HG02870 (cell line): Measurements from ENCODE around the gene RBM26.

Source experiments
- ATAC-seq: cut with Tn5 transposase; IDR thresholded peaks from one replicate; pipeline ENCODE4 v1.9.1; 2021; ENCODE audit warnings: mild to moderate bottlenecking, moderate library complexity; ENCODE audit not compliant: unreplicated experiment

The RBM26 gene

GRCh38 chr13:79427265-79427664, 21.2 kb upstream of the RBM26 start:
- ATAC-seq: no peak

GRCh38 chr13:79423801-79424642, 18.0 kb upstream of the RBM26 start:
- peak; percentile 76 for ATAC-seq

GRCh38 chr13:79423340-79423739, 17.3 kb upstream of the RBM26 start:
- ATAC-seq: no peak

- ATAC-seq: no peak
Observed at GRCh38 chr13:79419365-79419764, 13.3 kb upstream of the RBM26 start.

- no peak for ATAC-seq
Observed at GRCh38 chr13:79417741-79418140, 11.7 kb upstream of the RBM26 start.

DNA sequence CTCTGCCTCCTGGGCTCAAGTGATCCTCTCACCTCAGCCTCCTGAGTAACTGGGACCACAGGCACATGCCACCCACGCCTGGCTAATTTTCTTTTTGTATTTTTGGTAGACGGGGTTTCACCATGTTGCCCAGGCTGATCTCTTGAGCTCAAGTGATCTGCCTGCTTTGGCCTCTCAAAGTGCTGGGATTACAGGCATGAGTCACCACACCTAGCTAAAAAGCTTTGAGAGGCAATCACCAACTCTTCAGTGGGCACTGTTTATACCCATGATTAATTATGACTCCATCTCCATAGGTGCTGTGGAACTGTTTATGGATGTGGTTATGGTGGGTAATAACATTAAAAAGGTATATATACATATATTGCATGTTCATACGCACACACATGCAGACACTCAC, 7.5 kb upstream of the RBM26 start:
- no peak for ATAC-seq

- ATAC-seq: no peak
Observed at GRCh38 chr13:79409828-79410227, 3.8 kb upstream of the RBM26 start.

DNA sequence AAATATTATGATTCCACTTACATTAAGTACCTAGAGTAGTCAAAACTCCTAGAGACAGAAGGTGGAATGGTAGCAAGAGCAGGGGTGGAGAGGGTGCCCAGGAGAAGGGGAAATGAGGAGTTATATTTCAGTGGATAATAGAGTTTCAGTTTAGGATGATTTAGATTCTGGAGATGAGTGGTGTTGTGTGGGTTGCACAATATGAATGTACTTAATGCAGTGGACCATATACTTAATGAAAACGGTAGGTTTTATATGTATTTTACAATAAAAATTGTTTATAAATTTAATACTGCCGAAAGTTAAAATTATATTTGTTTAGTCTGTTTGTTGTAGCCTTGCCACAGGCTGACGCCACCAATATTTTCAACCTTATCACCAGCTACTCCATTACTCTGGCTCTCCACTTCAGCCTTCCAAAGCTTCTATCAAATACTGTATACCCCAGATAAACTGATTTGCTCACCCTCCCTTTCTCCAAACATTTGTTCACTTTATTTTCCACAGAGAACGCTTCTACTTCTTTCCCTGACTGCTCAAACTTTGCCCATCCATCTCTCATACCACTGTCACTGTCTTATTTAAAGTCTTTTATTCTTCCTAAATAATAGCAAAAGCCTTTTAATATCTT, 1.4 kb upstream of the RBM26 start:
- no peak for ATAC-seq

- ATAC-seq: peak; percentile 21
Observed at GRCh38 chr13:79406597-79406908, 498 bp upstream of the RBM26 start.

GRCh38 chr13:79405501-79405830, 589 bp downstream of the RBM26 start:
- peak; percentile 33 for ATAC-seq

GRCh38 chr13:79404985-79405384, 1.1 kb downstream of the RBM26 start:
- no peak for ATAC-seq

GRCh38 chr13:79404361-79404760, 1.7 kb downstream of the RBM26 start:
- no peak for ATAC-seq

- no peak for ATAC-seq
Observed at GRCh38 chr13:79403113-79403512, 2.9 kb downstream of the RBM26 start.

GRCh38 chr13:79402679-79403078, 3.4 kb downstream of the RBM26 start:
- no peak for ATAC-seq

GRCh38 chr13:79402074-79402635, 3.9 kb downstream of the RBM26 start:
- ATAC-seq: no peak

GRCh38 chr13:79401259-79402070, 4.6 kb downstream of the RBM26 start:
- ATAC-seq: peak; percentile 42

DNA sequence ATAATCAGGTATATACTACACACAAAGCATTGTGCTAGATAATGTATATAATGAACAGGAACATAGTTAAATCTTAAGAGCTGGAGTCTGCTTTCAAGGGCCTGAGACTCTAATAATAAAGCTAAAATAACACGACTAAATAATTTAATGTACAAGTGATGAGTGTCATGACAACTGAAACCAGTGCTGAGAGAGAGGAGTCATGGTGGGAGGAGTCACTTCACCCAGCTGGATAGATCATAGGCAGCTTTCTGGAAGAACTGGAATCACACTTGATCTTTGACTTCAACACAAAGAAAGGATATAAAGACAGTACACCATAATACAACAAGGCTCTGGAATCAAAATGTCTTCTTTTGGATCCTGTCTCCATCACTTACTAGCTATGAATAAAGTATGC, 7.1 kb downstream of the RBM26 start:
- ATAC-seq: no peak

- no peak for ATAC-seq
Observed at GRCh38 chr13:79398127-79398526, 7.9 kb downstream of the RBM26 start.

- no peak for ATAC-seq
Observed at GRCh38 chr13:79395881-79396280, 10.2 kb downstream of the RBM26 start.

GRCh38 chr13:79393564-79394249, 12.3 kb downstream of the RBM26 start:
- ATAC-seq: peak; percentile 76
